ENCODE results near the gene SYT6. TPM values are rescaled to one million over a fixed set of nuclear protein-coding genes. Genes with fewer than 3 reads are reported as not detected.

The SYT6 gene
- total RNA-seq, 1 donor from 2014 or later, result 0.22 TPM

DNA sequence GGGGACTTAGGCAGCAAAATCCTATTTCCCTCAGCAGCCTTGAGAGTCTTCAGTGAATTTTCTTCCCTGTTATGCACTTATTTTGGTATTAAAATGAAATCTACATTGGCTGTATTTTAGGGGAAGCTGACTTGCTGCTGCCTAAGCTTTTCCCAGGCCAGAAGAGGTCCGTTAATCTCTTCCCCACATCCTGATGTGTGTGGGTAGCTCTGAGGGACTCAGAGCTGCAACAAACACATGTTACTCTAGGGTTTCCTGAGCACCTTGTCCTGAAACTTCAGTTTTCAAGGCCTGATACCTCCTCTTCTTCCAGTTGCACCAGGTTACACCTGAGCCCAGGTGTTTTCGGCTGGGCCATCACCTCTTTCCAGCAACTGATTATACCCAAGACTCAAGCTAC is 51.5 kb downstream of the SYT6 start:
- intact Hi-C loops (cut with DNase I), result no loop called here
- DNase-seq (ENCODE audit: low spot score), result no peak

DNA sequence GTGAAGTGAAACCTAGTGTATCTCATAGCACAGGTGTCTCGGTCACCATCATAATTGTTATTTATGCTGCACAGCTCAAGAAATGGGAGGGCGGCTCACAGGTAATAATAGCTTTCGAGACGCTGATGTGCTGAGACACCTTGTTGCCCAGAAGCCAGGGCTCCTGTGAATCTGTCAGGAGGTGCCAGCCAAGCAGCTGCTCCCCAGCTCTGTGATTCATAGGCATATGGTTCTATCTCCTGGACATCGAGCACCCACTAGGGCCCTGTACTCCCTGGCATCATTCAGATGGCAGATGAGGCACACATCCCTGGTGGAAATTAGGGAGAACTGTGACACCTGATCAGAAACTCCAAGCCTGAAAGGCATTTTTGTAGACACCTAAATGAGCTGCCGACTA is 53.5 kb downstream of the SYT6 start:
- intact Hi-C loops (cut with DNase I), result no loop called here
- DNase-seq (ENCODE audit: low spot score), result no peak

DNA sequence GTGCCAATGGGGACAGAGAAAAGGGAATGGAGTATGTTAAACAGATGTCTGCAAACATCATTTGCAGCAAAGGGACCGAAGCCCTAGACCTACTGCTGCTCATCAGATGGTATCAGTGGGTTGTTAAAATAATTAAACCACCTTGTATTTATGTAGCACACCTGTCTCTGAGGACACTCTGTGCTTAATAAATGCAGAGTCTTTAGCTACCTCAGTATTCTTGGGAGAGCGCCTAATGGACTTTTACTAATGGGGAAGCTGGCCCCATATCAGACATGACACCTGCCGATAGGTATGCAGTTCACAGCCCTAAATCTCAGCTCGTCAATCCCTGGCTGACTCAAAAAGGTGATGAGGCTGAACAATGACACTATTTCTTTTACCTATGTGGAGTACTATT is 54.4 kb downstream of the SYT6 start:
- intact Hi-C loops (cut with DNase I), result no loop called here
- DNase-seq (ENCODE audit: low spot score), result no peak

DNA sequence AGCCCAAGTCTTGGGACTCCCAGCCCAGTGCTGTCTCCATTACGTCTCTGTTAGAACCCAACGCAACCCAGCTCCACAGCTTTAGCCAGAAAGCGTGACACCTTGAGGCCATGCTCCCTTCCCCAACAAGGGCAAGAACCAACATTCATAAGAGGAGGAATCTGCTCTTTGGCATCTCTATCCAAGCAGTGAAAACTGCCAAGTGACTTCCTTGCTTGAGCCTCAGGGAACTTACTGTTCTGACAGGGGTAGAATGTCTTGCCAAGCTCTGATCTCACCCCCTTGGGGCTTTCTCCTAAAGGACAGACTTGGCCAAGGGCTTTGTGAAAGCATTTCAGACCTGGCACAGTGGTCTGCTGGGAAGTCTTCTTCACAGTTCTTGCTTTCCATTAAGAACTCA is 56.6 kb downstream of the SYT6 start:
- intact Hi-C loops (cut with DNase I), result no loop called here
- no peak for DNase-seq (ENCODE audit: low spot score)

DNA sequence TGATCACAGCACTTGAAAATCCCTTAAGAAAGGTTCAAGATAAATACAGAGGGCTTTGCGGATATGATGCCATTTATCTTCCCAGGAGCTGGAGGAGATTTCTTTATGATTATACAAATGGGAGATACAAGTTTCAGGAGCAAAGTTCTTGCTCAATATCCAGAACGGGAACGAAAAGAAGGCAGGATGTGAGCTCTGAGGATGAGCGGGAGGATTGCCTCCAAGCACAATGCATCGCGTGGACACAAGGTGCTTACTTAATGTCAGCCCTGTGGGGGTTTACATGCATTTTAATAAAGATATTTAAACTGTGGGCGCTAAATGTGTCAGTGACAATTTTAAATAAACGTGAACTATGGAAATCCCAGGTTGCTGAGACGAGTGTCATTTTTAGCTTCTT is 59.0 kb downstream of the SYT6 start:
- intact Hi-C loops (cut with DNase I), result no loop called here
- DNase-seq (ENCODE audit: low spot score), result no peak

DNA sequence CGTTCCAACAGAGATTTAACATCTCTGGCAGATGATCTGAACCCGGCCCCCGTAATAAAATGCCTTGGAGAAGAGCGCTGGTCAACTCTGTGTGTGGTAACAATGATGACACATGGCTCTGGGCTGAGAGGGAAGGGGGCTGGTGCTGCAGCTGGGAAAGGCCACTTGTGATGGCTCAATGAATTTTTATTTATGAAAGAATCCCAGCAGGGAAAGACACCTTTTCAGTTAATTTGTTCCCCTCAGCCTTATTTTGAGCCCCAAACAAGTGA is 59.4 kb downstream of the SYT6 start:
- DNase-seq (ENCODE audit: low spot score), result no peak
- intact Hi-C loops (cut with DNase I), result no loop called here

DNA sequence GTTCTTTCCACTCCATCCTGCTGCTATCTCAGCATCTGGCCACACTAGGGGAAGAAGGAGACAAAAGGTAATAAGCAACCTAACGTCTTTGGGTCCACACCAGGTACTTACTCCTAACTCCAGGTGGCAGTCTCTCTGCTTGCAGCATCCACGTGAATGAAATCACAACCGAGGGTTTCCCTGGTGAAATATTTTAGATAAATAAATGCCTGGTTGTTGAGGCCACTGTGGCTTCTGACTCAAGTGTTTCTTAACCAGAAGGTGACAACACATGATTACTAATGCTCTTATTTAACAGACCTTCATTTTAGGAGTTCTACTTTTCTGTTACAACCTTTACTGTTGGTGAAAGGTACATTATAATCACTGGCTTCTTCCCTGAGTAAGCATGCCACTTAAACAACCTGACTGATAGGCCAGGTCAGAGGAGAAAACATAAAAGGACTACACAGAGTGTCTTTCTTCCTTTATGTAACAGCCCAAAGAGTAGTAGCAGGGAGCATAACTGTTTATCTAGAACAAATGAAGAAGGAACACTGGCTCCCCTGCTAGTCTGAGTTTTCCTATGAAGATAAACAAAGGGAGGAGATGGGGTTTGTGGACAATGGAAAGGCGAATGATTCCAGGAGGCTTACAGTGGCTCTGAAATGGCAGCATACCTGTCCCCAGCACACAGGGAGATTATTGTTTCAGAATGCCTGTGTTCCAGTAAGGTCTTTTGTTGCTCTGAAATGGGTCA is 59.9 kb downstream of the SYT6 start:
- intact Hi-C loops (cut with DNase I), result no loop called here
- DNase-seq (ENCODE audit: low spot score), result no peak

DNA sequence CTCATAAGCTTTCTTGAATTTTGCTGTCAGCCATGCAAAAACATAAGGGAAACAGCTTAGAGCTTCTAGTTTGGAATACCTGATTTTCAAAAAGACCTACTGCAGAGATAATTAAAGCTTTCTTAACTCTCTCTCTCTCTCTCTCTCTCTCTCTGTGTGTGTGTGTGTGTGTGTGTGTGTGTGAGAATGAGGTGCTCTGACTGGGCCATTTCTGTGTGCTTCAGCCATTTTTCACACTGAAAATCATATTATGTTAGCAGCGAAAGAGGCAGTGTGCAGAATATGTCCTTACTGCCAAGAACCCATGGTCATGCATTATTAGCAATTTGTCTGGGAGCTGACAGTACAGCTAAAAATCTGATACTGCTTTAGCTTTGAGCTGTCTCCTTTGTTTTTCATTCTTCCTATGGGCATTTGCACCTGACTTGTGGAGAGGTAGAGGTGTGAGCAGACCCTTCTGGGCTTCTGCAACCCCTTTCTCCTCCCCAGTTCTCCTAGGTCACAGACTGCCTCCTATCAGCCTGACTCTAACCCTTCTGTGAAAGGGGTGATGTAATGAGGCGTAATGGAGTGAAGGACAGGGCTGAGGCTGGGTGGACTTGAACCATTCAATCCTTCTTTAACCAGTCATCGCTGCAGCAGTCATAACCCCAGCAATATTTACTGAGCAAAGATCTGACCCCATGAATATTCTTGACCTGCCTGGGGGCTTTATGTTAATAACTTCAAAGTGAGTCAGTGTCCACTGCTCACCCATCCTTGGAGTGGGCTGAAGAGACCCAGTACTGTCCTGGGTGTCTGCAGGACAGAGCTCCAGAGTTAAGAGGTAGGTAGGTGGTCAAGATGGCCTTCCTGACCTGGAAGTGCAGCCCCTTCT is 61.2 kb downstream of the SYT6 start:
- intact Hi-C loops (cut with DNase I), result no loop called here
- no peak for DNase-seq (ENCODE audit: low spot score)

DNA sequence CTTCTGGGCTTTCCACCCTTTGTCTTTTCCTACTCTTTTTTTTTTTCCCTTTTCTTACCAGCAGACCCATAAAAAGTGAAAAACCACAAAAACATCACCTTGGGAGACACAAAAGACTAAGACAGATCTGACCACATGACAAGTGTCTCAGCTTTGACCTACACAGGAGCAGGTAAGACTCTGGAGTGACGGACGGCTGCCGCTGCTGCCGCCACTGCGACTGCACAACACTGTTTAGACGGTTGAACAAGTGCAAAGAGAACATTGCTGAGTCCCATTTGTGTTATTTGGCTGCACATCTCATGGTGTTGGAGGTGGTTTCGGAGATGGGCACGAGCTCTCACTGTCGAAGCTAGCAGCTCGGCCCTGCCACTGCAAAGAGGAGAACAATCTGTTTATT is 62.0 kb downstream of the SYT6 start:
- intact Hi-C loops (cut with DNase I), result no loop called here
- no peak for DNase-seq (ENCODE audit: low spot score)

DNA sequence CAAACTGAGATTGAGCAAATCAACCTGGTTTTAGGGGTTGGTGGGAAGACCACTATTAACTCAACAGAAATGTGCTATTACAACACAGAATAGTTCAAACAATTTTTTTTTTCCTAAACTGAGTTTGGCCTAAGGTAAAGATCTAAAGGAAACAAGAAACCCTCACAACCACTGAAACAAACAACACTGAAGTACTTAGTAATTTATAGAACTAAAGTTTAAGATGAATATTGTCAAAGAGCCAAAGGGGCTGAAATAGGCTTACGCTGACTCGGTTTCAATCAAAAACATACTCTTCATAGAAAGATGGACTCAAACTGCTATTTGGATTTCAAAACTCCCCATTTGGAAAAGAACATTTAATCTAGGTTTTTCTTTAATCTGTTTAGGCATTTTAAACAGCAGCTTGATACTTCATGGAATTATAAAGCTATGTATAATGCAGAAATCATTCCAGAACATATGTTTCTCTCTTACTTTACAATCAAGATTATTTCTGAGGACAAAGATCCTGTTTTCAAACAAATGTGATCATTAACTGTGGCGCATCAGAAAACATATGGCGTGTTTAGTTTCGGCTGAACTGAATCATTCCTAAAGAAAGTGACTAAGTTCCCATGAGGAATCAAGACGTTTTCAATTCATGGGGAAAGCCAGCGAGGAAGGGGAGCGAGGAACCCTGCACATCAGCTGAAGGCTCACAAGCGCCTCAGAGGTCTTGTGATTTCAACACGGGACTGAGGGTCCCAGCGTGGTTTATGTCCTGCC is 62.7 kb downstream of the SYT6 start:
- DNase-seq (ENCODE audit: low spot score), result no peak
- intact Hi-C loops (cut with DNase I), result no loop called here

DNA sequence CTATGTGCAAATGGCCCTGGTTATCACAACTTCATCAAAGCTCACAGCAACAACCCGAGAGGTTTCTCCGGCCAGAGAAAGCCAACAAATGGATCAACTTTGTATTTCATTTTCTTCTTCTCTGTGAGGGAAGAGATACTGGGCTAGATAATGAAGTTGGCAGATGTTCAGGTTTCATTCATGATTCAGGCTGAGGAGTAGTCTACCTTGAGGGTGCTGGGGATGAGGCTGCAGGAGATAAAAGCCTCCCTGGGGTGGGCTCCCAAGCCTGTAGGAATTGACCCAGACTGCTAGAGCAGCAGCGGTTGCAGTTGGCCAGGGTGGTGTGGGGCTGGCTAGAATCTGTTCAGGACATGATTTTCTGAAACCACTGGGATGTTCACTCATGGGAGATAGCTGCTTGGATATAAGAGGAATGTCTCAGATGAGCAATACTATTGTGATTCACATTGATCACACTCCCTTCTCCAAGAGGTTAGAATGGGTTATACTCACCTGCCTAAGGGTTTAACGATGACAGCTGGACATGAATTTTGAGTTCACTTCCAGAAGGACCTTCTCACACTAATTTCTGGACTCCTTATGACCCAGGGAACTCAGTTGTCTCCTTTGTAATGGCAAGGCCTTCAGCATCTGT is 64.0 kb downstream of the SYT6 start:
- intact Hi-C loops (cut with DNase I), result no loop called here
- DNase-seq (ENCODE audit: low spot score), result no peak

DNA sequence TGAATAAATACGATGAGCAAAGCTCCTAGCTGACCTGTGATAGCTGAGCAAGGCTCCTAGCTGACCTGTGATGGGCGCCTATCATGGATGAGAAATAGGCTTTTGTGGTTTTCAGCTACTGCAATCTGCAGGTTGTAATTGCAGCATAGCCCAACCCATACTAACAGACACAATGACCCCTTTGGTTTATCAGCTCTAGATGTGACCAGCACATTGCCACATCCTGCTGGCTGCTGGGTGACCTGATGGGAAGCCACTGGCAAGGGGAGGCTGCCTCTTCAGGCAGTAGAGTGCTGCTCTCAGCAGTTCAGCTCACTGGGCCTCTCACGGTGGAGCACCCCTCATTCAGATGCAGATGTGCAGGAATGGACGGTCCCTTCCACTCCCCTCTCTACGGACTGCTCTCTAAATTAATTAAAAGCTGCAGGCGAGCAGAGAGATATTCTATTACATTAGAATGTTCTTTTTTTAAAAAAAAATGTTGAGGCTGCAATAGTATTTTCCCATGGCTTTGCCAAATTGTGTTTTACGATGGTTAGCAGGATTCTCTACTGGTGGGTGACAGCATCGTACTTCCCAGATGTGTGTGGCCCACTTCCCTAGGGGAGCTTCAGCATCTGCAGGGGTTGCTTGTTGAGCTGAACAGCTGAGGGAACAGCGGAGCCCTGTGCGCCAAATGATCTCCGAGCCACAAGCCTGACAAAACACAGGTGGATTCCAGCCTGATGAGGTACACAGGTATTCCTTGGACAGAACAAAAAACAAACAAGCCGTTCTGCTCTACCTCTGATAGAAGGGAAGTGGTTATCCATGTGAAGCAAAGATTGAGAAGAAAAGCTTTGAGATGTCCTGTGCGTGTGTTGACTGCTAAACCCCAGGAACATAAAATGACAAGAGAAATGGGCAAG is 65.0 kb downstream of the SYT6 start:
- DNase-seq (ENCODE audit: low spot score), result no peak
- intact Hi-C loops (cut with DNase I), result no loop called here

DNA sequence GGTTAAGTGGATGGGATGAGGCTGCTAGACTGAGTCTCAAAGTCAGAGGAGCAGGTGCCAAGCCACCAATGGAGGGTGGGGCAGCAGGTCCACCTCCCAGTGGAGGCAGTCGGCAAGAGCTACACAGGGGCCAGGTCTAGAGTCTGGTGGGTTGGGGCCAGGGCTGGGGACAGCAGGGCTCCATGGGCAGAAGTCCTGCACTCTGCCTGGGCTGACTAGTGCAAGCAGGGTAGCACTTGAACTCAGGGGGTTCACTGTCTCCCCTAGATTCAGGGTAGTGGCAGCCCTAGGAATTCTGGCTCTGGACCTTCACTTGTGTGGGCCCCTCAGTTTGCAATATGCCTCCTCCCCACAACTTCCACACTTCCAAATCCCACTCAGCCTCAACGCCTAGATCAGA is 66.2 kb downstream of the SYT6 start:
- no peak for DNase-seq (ENCODE audit: low spot score)
- intact Hi-C loops (cut with DNase I), result no loop called here

DNA sequence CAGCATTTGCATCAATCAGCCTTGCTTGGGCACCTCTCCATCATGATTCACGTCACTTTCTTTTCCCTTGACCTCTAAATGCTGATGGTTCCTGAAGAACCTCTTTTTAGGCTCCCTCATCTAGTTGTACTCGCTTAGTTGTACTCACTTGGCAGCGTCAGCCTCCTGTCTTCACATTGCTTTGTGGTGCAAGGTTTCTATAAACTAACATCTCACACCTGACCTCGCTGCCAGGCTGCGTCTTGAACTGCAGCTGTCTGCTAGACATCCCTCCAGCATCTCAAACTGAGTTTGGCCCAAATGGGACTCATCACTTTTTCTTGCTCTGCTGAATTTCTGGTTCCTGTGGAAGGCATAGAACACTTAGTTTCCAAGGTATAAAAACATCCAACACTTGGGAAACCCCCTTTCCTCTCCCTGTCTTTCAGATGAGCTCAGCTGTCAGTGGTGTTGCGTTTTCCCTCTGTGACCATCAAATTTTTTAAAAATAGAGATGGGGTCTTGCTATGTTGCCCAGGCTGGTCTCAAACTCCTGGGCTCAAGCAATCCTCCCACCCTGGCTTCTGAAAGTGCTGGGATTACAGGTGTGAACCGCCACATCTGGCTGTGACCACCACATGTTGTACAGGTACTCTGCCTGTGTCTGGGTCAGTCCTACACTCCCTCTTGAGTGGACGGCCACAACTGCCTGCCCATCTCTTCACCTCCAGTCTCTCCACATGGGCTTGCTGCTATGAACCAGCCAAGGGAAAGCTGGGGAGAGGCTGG is 66.9 kb downstream of the SYT6 start:
- intact Hi-C loops (cut with DNase I), result no loop called here
- no peak for DNase-seq (ENCODE audit: low spot score)

DNA sequence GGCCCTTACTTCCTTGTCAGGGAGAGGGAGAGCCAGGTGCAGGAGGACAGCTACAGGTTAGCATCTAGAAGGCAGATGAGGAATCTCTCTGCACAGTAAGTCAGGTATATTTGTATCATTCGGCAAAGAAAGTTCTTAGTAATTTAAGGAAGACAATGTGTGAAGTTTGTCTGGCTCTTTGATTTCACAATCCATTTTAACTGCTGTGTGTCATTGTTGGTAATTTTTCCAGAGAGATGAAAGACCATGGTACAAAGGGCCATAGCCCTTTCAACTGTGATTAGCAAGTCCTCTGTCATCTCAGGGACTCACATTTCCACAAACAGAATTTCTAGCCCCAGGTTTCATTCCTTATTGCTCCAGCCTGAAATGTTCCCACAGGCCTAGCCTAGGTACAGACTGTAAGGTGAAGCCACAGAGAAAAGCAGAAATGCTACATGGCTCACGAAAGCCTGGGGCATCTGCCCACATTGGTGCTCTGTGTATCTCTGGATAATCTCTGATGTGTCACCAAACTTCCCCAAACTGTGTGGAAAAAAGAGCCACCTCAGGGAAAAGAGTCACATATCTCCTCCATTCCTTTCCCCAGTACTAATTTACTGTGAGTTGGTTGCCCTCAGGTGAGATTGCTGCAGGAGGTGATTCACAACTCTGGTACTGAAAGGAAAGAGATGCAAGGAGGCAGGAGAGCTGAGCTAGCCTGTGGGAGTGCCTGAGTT is 70.6 kb downstream of the SYT6 start:
- intact Hi-C loops (cut with DNase I), result no loop called here
- no peak for DNase-seq (ENCODE audit: low spot score)

DNA sequence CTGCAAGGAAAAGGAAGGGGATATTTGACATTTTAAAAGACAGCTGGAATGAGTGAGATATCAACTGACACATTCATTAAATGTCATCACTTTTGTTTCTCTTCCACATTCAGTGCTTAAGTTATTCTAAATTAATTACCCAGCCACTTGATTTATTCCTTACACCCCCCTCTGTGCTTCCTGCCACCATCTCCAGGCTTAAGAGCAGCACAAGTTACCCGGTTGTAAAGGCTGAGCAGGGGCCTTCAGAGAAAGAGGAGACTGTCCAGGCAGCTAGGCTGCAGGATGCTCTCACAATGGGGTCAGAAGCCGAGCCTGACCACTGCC is 71.4 kb downstream of the SYT6 start:
- DNase-seq (ENCODE audit: low spot score), result no peak
- intact Hi-C loops (cut with DNase I), result no loop called here

DNA sequence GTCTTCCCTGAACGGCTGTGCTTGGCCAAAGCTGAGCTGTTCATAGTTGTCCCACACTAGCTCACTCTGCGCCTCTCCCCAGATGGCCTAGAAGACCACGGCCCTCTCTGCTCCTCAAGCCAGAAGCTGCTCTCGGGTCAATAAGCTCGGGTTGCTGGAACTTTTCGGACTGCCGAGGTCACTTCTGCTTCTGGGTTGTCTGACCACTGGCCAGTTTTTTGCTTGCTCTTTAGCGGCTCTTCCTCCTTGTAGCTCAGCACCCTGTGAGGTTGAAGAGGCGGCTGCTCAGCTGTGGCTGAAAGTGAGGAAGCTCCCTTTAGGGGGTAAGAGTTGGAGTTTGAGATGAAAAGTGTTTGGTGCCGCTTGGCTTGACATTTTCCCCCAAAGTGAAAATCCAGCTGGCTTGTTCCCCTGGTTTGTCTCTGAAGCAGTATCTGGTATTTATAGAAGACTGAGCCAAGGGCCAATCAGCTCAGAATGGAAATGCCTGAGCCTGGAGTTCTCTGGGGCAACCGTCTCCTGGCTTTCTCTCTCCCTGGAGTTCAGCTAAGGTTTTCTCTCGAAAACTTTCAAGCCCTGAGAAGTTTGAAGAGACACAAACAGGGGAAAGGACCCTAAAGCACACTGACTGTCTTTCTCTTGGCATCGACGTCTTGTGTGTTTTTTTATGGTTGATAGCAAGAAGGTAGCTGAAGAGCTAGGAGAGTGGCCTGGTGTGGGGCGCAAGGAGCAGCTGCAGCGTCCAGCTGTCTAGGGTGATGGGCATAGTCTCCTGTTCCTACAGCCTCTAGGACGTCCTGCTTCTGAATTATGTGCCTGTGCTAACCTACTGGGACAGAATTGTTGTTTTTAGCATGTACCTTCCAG is 72.0 kb downstream of the SYT6 start:
- no peak for DNase-seq (ENCODE audit: low spot score)
- intact Hi-C loops (cut with DNase I), result no loop called here

Measured in cardiac septum (tissue), 1 donor.